A549 (cell line): ENCODE measurements around the gene PDGFA.

Experiments used
- CHD4 ChIP-seq: fragments of 200-600 bp; sonication (generic); IDR thresholded peaks from 2 replicates; pipeline ENCODE4 v1.6.1; 2016; ENCODE audit warnings: antibody characterized with exemption, mild to moderate bottlenecking, borderline replicate concordance
- HDAC2 ChIP-seq: fragments of 200-600 bp; sonication (generic); IDR thresholded peaks from 2 replicates; pipeline ENCODE4 v1.6.1; 2016
- HEYL ChIP-seq: fragments of 250-450 bp; sonication (Bioruptor Pico); IDR thresholded peaks from 2 replicates; pipeline ENCODE4 v1.8.0; 2021; ENCODE audit warnings: mild to moderate bottlenecking, moderate library complexity
- JUNB ChIP-seq: fragments of >200 bp; sonication (Bioruptor Twin); formaldehyde crosslinking; IDR thresholded peaks from 2 replicates; pipeline ENCODE4 v1.6.1; 2016
- KDM1A ChIP-seq: fragments of 200-600 bp; sonication (generic); IDR thresholded peaks from 2 replicates; pipeline ENCODE4 v1.6.1; 2016; ENCODE audit warnings: low read depth, mild to moderate bottlenecking
- MYC ChIP-seq: IDR thresholded peaks from 2 replicates; pipeline ENCODE4 v1.6.1; 2012; ENCODE audit warnings: mild to moderate bottlenecking, inconsistent platforms, low read length, improper control_type of control experiment, borderline replicate concordance
- POLR2A ChIP-seq: IDR thresholded peaks from 2 replicates; pipeline ENCODE4 v1.6.1; 2012; ENCODE audit warnings: mild to moderate bottlenecking, low read length
- POLR2AphosphoS2 ChIP-seq: conservative IDR thresholded peaks from 2 replicates; pipeline ENCODE4 v1.6.1; 2012; ENCODE audit warnings: low read length, improper control_type of control experiment, inconsistent platforms
- RAD21 ChIP-seq, 2 experiments: fragments of >200 bp in 1 of 2; sonication (Bioruptor Twin) in 1 of 2; formaldehyde crosslinking in 1 of 2; IDR thresholded peaks in 1 of 2; conservative IDR thresholded peaks in 1 of 2; 2 replicates in 1 of 2; 3 replicates in 1 of 2; pipeline ENCODE4 v1.6.1; 2012 to 2018; ENCODE audit warnings: inconsistent platforms in 1 of 2
- SREBF2 ChIP-seq: fragments of 450-650 bp; IDR thresholded peaks from 2 replicates; pipeline ENCODE4 v1.6.1; 2014; ENCODE audit warnings: mild to moderate bottlenecking, moderate library complexity
- TF ChIP-seq, protein P1 (sequence below): fragments of >200 bp; sonication (Bioruptor Twin); formaldehyde crosslinking; IDR thresholded peaks from 3 replicates; pipeline ENCODE4 v1.5.1; 2016
- TF ChIP-seq, protein P2 (sequence below): fragments of 200-600 bp; sonication (generic); IDR thresholded peaks from 2 replicates; pipeline ENCODE4 v1.6.1; 2016; ENCODE audit warnings: antibody characterized with exemption, mild to moderate bottlenecking, moderate library complexity
- TF ChIP-seq, protein P3 (sequence below): IDR thresholded peaks from 2 replicates; pipeline ENCODE4 v1.6.1; 2012
- TF ChIP-seq, protein P4 (sequence below): IDR thresholded peaks from 2 replicates; pipeline ENCODE4 v1.6.1; 2012; ENCODE audit warnings: low read depth, borderline replicate concordance

GRCh38 chr7:471191-471865, 48.3 kb downstream of the PDGFA start:
- TF ChIP-seq RAD21 (conservative IDR thresholded peaks at IDR 0.05 in 1 of 2, IDR thresholded peaks at IDR 0.05 in 1 of 2) (no peak), POLR2AphosphoS2 (no peak), POLR2A (no peak), KDM1A (no peak), SREBF2 (no peak), JUNB (no peak), HEYL (CRISPR knock-in tag) (no peak), MYC (no peak), CHD4 (no peak), HDAC2 (no peak)
- TF ChIP-seq, protein P1, sequence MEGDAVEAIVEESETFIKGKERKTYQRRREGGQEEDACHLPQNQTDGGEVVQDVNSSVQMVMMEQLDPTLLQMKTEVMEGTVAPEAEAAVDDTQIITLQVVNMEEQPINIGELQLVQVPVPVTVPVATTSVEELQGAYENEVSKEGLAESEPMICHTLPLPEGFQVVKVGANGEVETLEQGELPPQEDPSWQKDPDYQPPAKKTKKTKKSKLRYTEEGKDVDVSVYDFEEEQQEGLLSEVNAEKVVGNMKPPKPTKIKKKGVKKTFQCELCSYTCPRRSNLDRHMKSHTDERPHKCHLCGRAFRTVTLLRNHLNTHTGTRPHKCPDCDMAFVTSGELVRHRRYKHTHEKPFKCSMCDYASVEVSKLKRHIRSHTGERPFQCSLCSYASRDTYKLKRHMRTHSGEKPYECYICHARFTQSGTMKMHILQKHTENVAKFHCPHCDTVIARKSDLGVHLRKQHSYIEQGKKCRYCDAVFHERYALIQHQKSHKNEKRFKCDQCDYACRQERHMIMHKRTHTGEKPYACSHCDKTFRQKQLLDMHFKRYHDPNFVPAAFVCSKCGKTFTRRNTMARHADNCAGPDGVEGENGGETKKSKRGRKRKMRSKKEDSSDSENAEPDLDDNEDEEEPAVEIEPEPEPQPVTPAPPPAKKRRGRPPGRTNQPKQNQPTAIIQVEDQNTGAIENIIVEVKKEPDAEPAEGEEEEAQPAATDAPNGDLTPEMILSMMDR, result no peak
- TF ChIP-seq, protein P2, sequence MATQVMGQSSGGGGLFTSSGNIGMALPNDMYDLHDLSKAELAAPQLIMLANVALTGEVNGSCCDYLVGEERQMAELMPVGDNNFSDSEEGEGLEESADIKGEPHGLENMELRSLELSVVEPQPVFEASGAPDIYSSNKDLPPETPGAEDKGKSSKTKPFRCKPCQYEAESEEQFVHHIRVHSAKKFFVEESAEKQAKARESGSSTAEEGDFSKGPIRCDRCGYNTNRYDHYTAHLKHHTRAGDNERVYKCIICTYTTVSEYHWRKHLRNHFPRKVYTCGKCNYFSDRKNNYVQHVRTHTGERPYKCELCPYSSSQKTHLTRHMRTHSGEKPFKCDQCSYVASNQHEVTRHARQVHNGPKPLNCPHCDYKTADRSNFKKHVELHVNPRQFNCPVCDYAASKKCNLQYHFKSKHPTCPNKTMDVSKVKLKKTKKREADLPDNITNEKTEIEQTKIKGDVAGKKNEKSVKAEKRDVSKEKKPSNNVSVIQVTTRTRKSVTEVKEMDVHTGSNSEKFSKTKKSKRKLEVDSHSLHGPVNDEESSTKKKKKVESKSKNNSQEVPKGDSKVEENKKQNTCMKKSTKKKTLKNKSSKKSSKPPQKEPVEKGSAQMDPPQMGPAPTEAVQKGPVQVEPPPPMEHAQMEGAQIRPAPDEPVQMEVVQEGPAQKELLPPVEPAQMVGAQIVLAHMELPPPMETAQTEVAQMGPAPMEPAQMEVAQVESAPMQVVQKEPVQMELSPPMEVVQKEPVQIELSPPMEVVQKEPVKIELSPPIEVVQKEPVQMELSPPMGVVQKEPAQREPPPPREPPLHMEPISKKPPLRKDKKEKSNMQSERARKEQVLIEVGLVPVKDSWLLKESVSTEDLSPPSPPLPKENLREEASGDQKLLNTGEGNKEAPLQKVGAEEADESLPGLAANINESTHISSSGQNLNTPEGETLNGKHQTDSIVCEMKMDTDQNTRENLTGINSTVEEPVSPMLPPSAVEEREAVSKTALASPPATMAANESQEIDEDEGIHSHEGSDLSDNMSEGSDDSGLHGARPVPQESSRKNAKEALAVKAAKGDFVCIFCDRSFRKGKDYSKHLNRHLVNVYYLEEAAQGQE, result no peak
- TF ChIP-seq, protein P3, sequence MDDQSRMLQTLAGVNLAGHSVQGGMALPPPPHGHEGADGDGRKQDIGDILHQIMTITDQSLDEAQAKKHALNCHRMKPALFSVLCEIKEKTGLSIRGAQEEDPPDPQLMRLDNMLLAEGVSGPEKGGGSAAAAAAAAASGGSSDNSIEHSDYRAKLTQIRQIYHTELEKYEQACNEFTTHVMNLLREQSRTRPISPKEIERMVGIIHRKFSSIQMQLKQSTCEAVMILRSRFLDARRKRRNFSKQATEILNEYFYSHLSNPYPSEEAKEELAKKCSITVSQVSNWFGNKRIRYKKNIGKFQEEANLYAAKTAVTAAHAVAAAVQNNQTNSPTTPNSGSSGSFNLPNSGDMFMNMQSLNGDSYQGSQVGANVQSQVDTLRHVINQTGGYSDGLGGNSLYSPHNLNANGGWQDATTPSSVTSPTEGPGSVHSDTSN, result no peak
- TF ChIP-seq, protein P4, sequence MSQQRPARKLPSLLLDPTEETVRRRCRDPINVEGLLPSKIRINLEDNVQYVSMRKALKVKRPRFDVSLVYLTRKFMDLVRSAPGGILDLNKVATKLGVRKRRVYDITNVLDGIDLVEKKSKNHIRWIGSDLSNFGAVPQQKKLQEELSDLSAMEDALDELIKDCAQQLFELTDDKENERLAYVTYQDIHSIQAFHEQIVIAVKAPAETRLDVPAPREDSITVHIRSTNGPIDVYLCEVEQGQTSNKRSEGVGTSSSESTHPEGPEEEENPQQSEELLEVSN, result no peak
